K562 (cell line): ENCODE results near the gene HPCAL1. TPM values are rescaled to one million over a fixed set of nuclear protein-coding genes. Genes with fewer than 3 reads are reported as not detected.

Source experiments
- DPF2 ChIP-seq: fragments of 450-650 bp; IDR thresholded peaks from 2 replicates; pipeline ENCODE4 v1.6.1; 2016
- EGR1 ChIP-seq: fragments of 450-650 bp; conservative IDR thresholded peaks from 2 replicates; pipeline ENCODE4 v1.6.1; 2017; ENCODE audit warnings: mild to moderate bottlenecking
- ETV1 ChIP-seq: fragments of 450-650 bp; conservative IDR thresholded peaks from 2 replicates; pipeline ENCODE4 v1.6.1; 2016; ENCODE audit warnings: missing genetic modification characterization, control low read depth, low read depth, missing compliant biosample characterization
- HMGN3 ChIP-seq: IDR thresholded peaks from 2 replicates; pipeline ENCODE4 v1.6.1; 2011; ENCODE audit warnings: borderline replicate concordance, low read depth, mild to moderate bottlenecking, mixed read lengths, low read length; ENCODE audit not compliant: insufficient read length; ENCODE audit errors: extremely low read depth
- MBD2 ChIP-seq: sonication (generic); IDR thresholded peaks from 2 replicates; pipeline ENCODE4 v1.6.1; 2016; ENCODE audit warnings: low read depth, borderline replicate concordance
- MYBL2 ChIP-seq, 2 experiments: fragments of 450-650 bp in 1 of 2; sonication (generic) in 1 of 2; formaldehyde crosslinking in 1 of 2; IDR thresholded peaks; 2 replicates each; pipeline versions ENCODE4 v1.6.1 to v1.8.1; 2017 to 2022; ENCODE audit warnings: borderline replicate concordance in 1 of 2, inconsistent platforms in 1 of 2, low read depth in 1 of 2, mild to moderate bottlenecking in 1 of 2, missing genetic modification reagents in 1 of 2, moderate library complexity in 1 of 2
- RAD21 ChIP-seq, 2 experiments: fragments of 250-450 bp in 1 of 2; fragments of 450-650 bp in 1 of 2; sonication (Bioruptor Pico) in 1 of 2; formaldehyde crosslinking in 1 of 2; IDR thresholded peaks in 1 of 2; conservative IDR thresholded peaks in 1 of 2; 2 replicates each; pipeline versions ENCODE4 v1.4.0 to v1.8.0; 2020 to 2022; ENCODE audit warnings: mild to moderate bottlenecking in 2 of 2, moderate library complexity in 1 of 2
- RBFOX2 ChIP-seq: fragments of 200-400 bp; formaldehyde crosslinking; IDR thresholded peaks from 2 replicates; pipeline ENCODE4 v1.6.1; 2017; ENCODE audit warnings: low read depth, mild to moderate bottlenecking, low read length, moderate library complexity
- SMAD2 ChIP-seq: fragments of 150-350 bp; IDR thresholded peaks from 2 replicates; pipeline ENCODE4 v1.6.1; 2014; ENCODE audit warnings: low read depth, mild to moderate bottlenecking, low read length
- ZFP36 ChIP-seq: fragments of 150-350 bp; IDR thresholded peaks from 2 replicates; pipeline ENCODE4 v1.6.1; 2018; ENCODE audit warnings: low read length, low read depth; ENCODE audit not compliant: partially characterized antibody
- ZNF253 ChIP-seq: fragments of 250-450 bp; sonication (Bioruptor Pico); conservative IDR thresholded peaks from 2 replicates; pipeline ENCODE4 v1.6.1; 2021; ENCODE audit warnings: mild to moderate bottlenecking
- ZNF766 ChIP-seq: fragments of 200-800 bp; sonication (Bioruptor generic); conservative IDR thresholded peaks from 2 replicates; pipeline ENCODE4 v1.6.1; 2016; ENCODE audit warnings: missing genetic modification characterization, missing compliant biosample characterization
- polyA plus RNA-seq, 8 experiments: library from polyadenylated mRNA; depleted of rRNA in 4 of 8; stranded (reverse) in 5 of 8; unstranded in 3 of 8; fragments of >200 nt; fragmentation: Nextera tagmentation in 2 of 8; fragmentation: Illumina TruSeq in 1 of 8; extraction: Ambion mirVana in 2 of 8; extraction: Trizol in 1 of 8; gene quantifications; 2 replicates each; pipeline versions ENCODE4 v1.2.1 to v1.2.3, GENCODE V29; 2011 to 2014; ENCODE audit warnings: inconsistent platforms in 1 of 8, missing spikeins in 1 of 8
- total RNA-seq, 7 experiments: library from RNA; depleted of rRNA in 6 of 7; stranded (reverse); fragments of >200 nt in 6 of 7; fragmentation: Illumina TruSeq in 2 of 7; extraction: Trizol in 2 of 7; gene quantifications; 2 replicates each; pipeline versions ENCODE4 v1.2.1 to v1.2.3, GENCODE V29; 2011 to 2021; ENCODE audit warnings: low replicate concordance in 1 of 7
- TF ChIP-seq, protein P1 (sequence below): sonication (generic); formaldehyde crosslinking; IDR thresholded peaks from 2 replicates; pipeline ENCODE4 v1.8.0; 2022; ENCODE audit warnings: mild to moderate bottlenecking, missing genetic modification reagents

The HPCAL1 gene
- total and polyA plus RNA-seq, 9 of the 15 experiments (the other 6 are each of a cell fraction or from before 2014, with no cell fraction given), result 2.7 to 65.5 (median 23.9) TPM

DNA sequence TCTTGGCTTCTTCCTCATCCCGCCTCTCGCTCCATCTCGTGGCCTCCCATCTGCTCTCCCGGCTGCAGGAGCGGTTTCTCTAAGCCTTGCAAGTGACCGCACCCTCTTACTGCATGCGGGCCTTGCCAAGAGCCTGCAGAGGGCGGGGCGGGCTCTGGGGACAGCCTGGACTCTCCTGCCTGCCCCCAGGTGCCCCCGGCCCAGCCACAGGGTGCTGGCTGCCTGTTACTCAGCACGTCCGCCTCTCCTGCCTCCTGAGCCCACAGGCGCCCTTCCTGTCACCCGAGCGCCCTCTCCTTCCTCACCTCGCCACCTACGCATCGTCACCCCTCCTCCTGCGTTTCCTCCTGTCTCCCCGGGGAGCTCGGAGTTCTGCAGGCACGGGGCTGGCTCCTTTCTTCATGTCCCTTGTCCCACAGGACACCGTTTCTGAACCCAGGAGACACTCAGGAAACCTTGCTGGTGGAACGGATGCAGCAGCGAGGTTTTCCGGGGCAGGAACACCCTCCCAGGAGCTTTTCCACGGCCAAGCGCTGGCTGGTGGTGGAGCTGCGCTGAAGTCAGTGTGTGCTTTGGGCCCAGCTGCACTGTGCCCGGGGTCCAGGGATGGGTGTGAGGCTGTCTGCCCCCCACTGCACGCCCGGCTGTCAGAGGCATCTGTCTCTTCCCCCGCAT, 28.5 kb downstream of the HPCAL1 start (continued):
- TF ChIP-seq ZNF253 (CRISPR knock-in tag) (no peak), DPF2 (peak; percentile 22; the same call in 1 of the 2 replicates), MBD2 (0 out of 2 replicates have a peak, but pooled peaks have one; percentile 23), MYBL2 (IDR thresholded peaks at IDR 0.05; ENCODE audit: low read depth) (no peak), MYBL2 (CRISPR knock-in tag; IDR thresholded peaks at IDR 0.05; ENCODE audit: borderline replicate concordance) (no peak), HMGN3 (peak; percentile 33), ZNF766 (CRISPR knock-in tag) (peak; percentile 88), ZFP36 (peak; percentile 12), RAD21 (CRISPR knock-in tag; conservative IDR thresholded peaks at IDR 0.05 in 1 of 2, IDR thresholded peaks at IDR 0.05 in 1 of 2) (peak; percentile 15 to 24; a peak in 2 of 4 replicates), RBFOX2 (0 out of 2 replicates have a peak, but pooled peaks have one; percentile 40), ETV1 (tag) (0 out of 2 replicates have a peak, but pooled peaks have one; percentile 24), SMAD2 (no peak), EGR1 (peak; percentile 79)
- TF ChIP-seq, protein P1, sequence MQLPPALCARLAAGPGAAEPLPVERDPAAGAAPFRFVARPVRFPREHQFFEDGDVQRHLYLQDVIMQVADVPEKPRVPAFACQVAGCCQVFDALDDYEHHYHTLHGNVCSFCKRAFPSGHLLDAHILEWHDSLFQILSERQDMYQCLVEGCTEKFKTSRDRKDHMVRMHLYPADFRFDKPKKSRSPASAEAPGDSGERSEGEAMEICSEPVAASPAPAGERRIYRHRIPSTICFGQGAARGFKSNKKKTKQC (CRISPR knock-in tag), result 0 out of 2 replicates have a peak, but pooled peaks have one; percentile 25
